ENCODE data around the gene DENND10.

GRCh38 chr10:119058010-119058409, 45.9 kb upstream of the DENND10 start:
- TF ChIP-seq CTCF (conservative IDR thresholded peaks at IDR 0.05) (no peak), ZFX (IDR thresholded peaks at IDR 0.05) (no peak)

Measured in C4-2B (cell line).